Measurements from ENCODE around the gene KCNIP1.

The KCNIP1 gene

DNA sequence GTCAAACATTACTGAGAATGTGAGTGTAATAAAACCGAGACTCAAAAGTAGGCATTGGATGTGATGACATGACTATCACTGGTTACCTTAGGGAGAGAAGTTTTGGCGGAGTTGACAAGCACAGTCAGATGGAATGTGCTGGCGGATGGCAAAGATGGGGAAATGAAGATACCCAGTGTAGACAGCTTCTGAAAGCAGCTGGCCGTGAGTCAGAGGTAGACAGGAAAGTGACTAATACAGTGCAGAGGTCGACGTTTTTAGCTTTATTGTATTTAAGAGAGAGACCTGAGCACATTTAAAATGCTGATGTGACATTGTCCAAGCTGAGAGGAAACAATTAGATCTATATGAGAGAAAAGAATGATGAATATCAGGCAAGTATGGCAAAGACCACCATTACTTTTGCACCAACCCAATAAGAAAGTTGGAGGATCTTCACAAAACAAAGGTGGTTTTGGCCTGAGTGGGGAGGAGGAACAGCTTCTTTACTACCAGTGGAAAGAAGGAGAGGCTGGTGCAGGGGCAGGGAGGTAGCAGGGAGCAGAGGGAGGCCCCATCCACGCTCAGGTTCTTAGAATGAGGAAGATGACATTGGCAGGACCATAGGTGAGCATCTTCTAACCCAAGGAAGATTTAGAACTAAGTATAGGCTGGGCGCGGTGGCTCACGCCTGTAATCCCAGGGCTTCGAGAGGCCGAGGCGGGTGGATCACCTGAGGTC is 36.7 kb upstream of the KCNIP1 start:
- Histone ChIP-seq H3K27ac (ENCODE audit: extremely low read depth, low read depth, low read length) (no peak overlapping the region), H3K9me3 (ENCODE audit: control insufficient read depth, insufficient read depth, low read depth, low read length) (no peaks in the 10 kb centered on the region), H3K4me3 (ENCODE audit: low read depth, low read length) (no peak overlapping the region), H3K4me1 (ENCODE audit: control insufficient read depth, insufficient read depth, low read length) (no peaks in the 10 kb centered on the region), H3K36me3 (ENCODE audit: control insufficient read depth in 2 of 2, insufficient read depth in 1 of 2, low read length in 2 of 2) (no peaks in the 10 kb centered on the region)
- no peak for TF ChIP-seq ZNF146 (tag by site-specific recombination; IDR thresholded peaks at IDR 0.05)
- no peak for TF ChIP-seq BCL11B (tag by site-specific recombination; IDR thresholded peaks at IDR 0.05; ENCODE audit: low read depth)
- no peak for TF ChIP-seq ZNF10 (tag by site-specific recombination; IDR thresholded peaks at IDR 0.05)
- no peak for TF ChIP-seq ZNF221 (tag by site-specific recombination; IDR thresholded peaks at IDR 0.05; ENCODE audit: borderline replicate concordance)
- no peak for TF ChIP-seq KLF7 (tag by site-specific recombination; IDR thresholded peaks at IDR 0.05; ENCODE audit: borderline replicate concordance)
- TF ChIP-seq KLF8 (tag by site-specific recombination; IDR thresholded peaks at IDR 0.05), result no peak
- no peak for TF ChIP-seq ZXDB (tag by site-specific recombination; IDR thresholded peaks at IDR 0.05)
- TF ChIP-seq, protein P1, sequence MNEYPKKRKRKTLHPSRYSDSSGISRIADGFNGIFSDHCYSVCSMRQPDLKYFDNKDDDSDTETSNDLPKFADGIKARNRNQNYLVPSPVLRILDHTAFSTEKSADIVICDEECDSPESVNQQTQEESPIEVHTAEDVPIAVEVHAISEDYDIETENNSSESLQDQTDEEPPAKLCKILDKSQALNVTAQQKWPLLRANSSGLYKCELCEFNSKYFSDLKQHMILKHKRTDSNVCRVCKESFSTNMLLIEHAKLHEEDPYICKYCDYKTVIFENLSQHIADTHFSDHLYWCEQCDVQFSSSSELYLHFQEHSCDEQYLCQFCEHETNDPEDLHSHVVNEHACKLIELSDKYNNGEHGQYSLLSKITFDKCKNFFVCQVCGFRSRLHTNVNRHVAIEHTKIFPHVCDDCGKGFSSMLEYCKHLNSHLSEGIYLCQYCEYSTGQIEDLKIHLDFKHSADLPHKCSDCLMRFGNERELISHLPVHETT (tag by site-specific recombination; IDR thresholded peaks at IDR 0.05), result no peak
- ChIA-PET CTCF (interaction anchor here (0.5 to 0.6 kb wide), 2 partner anchors 102 to 178 kb away, joined by 3 to 4 read pairs; no protein-coding TSS in a partner anchor), POLR2A (no interaction called here)

DNA sequence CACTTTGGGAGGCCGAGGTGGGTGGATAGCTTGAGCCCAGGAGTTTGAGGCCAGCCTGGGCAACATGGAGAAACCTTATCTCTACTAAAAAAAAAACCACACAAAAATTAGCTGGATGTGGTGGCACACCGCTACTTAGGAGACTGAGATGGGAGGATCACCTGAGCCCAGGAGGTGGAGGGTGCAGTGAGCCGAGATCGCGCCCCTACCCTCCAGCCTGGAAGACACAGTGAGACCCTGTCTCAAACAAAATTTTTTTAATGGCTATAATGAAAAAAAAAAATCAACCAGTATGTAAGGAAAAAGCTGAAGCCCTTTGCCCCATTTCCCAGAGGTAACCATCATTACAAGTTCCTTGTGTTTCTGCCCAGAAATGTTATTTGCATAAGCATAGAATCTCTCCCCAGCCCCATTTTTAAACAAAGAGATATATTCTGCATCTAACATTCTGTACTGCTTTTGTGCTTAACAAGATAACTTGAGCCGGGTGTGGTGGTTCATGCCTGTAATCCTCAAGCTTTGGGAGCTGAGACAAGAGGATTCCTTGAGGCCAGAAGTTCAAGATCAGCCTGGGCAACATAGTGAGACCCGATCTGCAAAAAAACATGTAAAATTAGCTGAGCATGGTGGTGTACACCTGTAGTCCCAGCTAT is 35.1 kb upstream of the KCNIP1 start:
- Histone ChIP-seq H3K4me1 (ENCODE audit: control insufficient read depth, insufficient read depth, low read length) (no peaks in the 10 kb centered on the region), H3K36me3 (ENCODE audit: control insufficient read depth in 2 of 2, insufficient read depth in 1 of 2, low read length in 2 of 2) (no peaks in the 10 kb centered on the region), H3K4me3 (ENCODE audit: low read depth, low read length) (no peak overlapping the region), H3K9me3 (ENCODE audit: control insufficient read depth, insufficient read depth, low read depth, low read length) (no peaks in the 10 kb centered on the region), H3K27ac (ENCODE audit: extremely low read depth, low read depth, low read length) (no peak overlapping the region)
- ChIA-PET POLR2A (no interaction called here), CTCF (interaction anchor here (0.6 to 1.0 kb wide), 2 partner anchors 11 to 157 kb away, joined by 3 read pairs; no protein-coding TSS in a partner anchor)
- TF ChIP-seq ZSCAN23 (tag by site-specific recombination; IDR thresholded peaks at IDR 0.05) (no peak), ZNF37A (tag by site-specific recombination; IDR thresholded peaks at IDR 0.05) (no peak)
- TF ChIP-seq, protein P2, sequence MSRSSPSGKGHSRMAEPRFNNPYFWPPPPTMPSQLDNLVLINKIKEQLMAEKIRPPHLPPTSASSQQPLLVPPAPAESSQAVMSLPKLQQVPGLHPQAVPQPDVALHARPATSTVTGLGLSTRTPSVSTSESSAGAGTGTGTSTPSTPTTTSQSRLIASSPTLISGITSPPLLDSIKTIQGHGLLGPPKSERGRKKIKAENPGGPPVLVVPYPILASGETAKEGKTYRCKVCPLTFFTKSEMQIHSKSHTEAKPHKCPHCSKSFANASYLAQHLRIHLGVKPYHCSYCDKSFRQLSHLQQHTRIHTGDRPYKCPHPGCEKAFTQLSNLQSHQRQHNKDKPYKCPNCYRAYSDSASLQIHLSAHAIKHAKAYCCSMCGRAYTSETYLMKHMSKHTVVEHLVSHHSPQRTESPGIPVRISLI (tag by site-specific recombination; IDR thresholded peaks at IDR 0.05), result no peak

DNA sequence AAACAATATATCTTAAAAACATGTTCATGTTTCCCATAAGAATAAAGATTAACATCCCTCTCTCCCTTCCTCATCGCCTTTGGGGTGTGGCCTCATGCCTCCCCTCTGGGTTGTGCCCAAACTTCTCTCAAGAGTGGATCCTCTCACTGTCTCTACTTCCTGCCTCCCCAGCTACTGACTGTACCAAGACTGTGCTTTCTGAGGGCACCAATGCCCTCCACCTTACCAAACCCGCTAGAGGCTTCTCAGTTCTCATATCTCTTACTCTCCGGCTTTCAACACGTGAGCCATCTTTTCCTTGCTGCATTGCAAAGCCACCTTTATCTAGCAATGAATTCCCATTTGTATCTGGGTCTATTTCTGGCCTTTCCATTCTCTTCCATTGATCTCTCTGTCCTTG is 34.4 kb upstream of the KCNIP1 start:
- Histone ChIP-seq H3K27ac (ENCODE audit: extremely low read depth, low read depth, low read length) (no peak overlapping the region), H3K9me3 (ENCODE audit: control insufficient read depth, insufficient read depth, low read depth, low read length) (no peaks in the 10 kb centered on the region), H3K4me3 (ENCODE audit: low read depth, low read length) (no peak overlapping the region), H3K36me3 (ENCODE audit: control insufficient read depth in 2 of 2, insufficient read depth in 1 of 2, low read length in 2 of 2) (no peaks in the 10 kb centered on the region), H3K4me1 (ENCODE audit: control insufficient read depth, insufficient read depth, low read length) (no peaks in the 10 kb centered on the region)
- ChIA-PET POLR2A (no interaction called here), CTCF (interaction anchor here (0.6 to 1.9 kb wide), 3 partner anchors 10 to 157 kb away, joined by 3 to 4 read pairs (median 3); no protein-coding TSS in a partner anchor)
- TF ChIP-seq ZNF2 (tag by site-specific recombination; IDR thresholded peaks at IDR 0.05), result no peak
- TF ChIP-seq ZEB2 (tag by site-specific recombination; IDR thresholded peaks at IDR 0.05), result no peak
- TF ChIP-seq, protein P2 (tag by site-specific recombination; IDR thresholded peaks at IDR 0.05), result no peak
- TF ChIP-seq YY2 (tag by site-specific recombination; IDR thresholded peaks at IDR 0.05), result no peak

Data from HEK293 (cell line).